Stimulated activated CD4-positive, alpha-beta T cell treated with anti-CD3 and anti-CD28 coated beads, Interleukin-1b, Interleukin-23, amount 100 ng/mL, for 1 hour (primary cell): ENCODE results near the gene ULK4.
"Not testable (repeated sequence)": the region's sequence is repeated elsewhere in the genome, so short reads cannot be mapped to it uniquely, and the experiment has no call there.

Source experiments
- DNase-seq, 2 donors: peaks; one replicate each; pipeline ENCODE4 v3.0.0-alpha.2; 2020; ENCODE audit warnings: low read depth in 2 of 2

Gene ULK4

GRCh38 chr3:41961751-41962679, at the start of gene ULK4:
ULK4 (minus strand) TSS chr3:41962103; CDS start chr3:41954759, 7,344 bp downstream.
- DNase-seq: peak; percentile 76 to 83

GRCh38 chr3:42010530-42010929, 48.6 kb upstream of the ULK4 start:
- DNase-seq: no peak

GRCh38 chr3:42009456-42009855, 47.6 kb upstream of the ULK4 start:
- no peak for DNase-seq

- DNase-seq: no peak
These were observed 45.9 kb upstream of the ULK4 start for GRCh38 chr3:42007785-42008184.

GRCh38 chr3:42005401-42005800, 43.5 kb upstream of the ULK4 start:
- DNase-seq: no peak

GRCh38 chr3:42002790-42003189, 40.9 kb upstream of the ULK4 start:
- DNase-seq: no peak

- DNase-seq: no peak
These were observed 39.9 kb upstream of the ULK4 start for GRCh38 chr3:42001777-42002176.

GRCh38 chr3:41999909-42000308, 38.0 kb upstream of the ULK4 start:
- DNase-seq: no peak

GRCh38 chr3:41997702-41998550, 36.0 kb upstream of the ULK4 start:
- no peak for DNase-seq

- no peak for DNase-seq
These were observed 29.5 kb upstream of the ULK4 start for GRCh38 chr3:41991437-41991836.

- no peak for DNase-seq
These were observed 27.6 kb upstream of the ULK4 start for GRCh38 chr3:41989518-41989917.

- DNase-seq: no peak
These were observed 25.7 kb upstream of the ULK4 start for GRCh38 chr3:41987627-41988026.

GRCh38 chr3:41986561-41986960, 24.7 kb upstream of the ULK4 start:
- DNase-seq: no peak

- DNase-seq: no peak
These were observed 23.1 kb upstream of the ULK4 start for GRCh38 chr3:41985018-41985417.

GRCh38 chr3:41983091-41983490, 21.2 kb upstream of the ULK4 start:
- not testable (repeated sequence) for DNase-seq

GRCh38 chr3:41977401-41977800, 15.5 kb upstream of the ULK4 start:
- not testable (repeated sequence) for DNase-seq

GRCh38 chr3:41975416-41976103, 13.7 kb upstream of the ULK4 start:
- no peak for DNase-seq

- no peak for DNase-seq
These were observed 12.3 kb upstream of the ULK4 start for GRCh38 chr3:41974223-41974622.

- DNase-seq: no peak
These were observed 10.9 kb upstream of the ULK4 start for GRCh38 chr3:41972802-41973201.

GRCh38 chr3:41966206-41966605, 4.3 kb upstream of the ULK4 start:
- no peak for DNase-seq

- no peak for DNase-seq
These were observed 1.9 kb upstream of the ULK4 start for GRCh38 chr3:41963823-41964222.
